ENCODE results near the gene CIAO3.
A peak's percentile ranks its signal among the peaks of the same experiment; 100 is the strongest.

Gene CIAO3

GRCh38 chr16:687499-687898 lies 53.3 kb downstream of the CIAO3 start (continued):
- TF ChIP-seq PATZ1 (CRISPR knock-in tag; IDR thresholded peaks at IDR 0.05; ENCODE audit: borderline replicate concordance) (no peak), ISL1 (CRISPR knock-in tag; IDR thresholded peaks at IDR 0.05) (no peak)

GRCh38 chr16:686459-687260 lies 54.1 kb downstream of the CIAO3 start:
- TF ChIP-seq BACH2 (CRISPR knock-in tag; IDR thresholded peaks at IDR 0.05; ENCODE audit: borderline replicate concordance) (no peak), ZFP30 (CRISPR knock-in tag; IDR thresholded peaks at IDR 0.05) (no peak), ZNF70 (CRISPR knock-in tag; IDR thresholded peaks at IDR 0.05) (no peak), OSR1 (CRISPR knock-in tag; IDR thresholded peaks at IDR 0.05) (no peak), TSHZ2 (CRISPR knock-in tag; IDR thresholded peaks at IDR 0.05) (no peak), ISL1 (CRISPR knock-in tag; IDR thresholded peaks at IDR 0.05) (no peak)
- ATAC-seq = no peak

GRCh38 chr16:685967-686366 lies 54.8 kb downstream of the CIAO3 start:
- TF ChIP-seq ZC3H10 (CRISPR knock-in tag; IDR thresholded peaks at IDR 0.05) = no peak
- TF ChIP-seq ESRRG (CRISPR knock-in tag; IDR thresholded peaks at IDR 0.05) = no peak
- TF ChIP-seq TSHZ2 (CRISPR knock-in tag; IDR thresholded peaks at IDR 0.05) = no peak
- TF ChIP-seq, protein P1, sequence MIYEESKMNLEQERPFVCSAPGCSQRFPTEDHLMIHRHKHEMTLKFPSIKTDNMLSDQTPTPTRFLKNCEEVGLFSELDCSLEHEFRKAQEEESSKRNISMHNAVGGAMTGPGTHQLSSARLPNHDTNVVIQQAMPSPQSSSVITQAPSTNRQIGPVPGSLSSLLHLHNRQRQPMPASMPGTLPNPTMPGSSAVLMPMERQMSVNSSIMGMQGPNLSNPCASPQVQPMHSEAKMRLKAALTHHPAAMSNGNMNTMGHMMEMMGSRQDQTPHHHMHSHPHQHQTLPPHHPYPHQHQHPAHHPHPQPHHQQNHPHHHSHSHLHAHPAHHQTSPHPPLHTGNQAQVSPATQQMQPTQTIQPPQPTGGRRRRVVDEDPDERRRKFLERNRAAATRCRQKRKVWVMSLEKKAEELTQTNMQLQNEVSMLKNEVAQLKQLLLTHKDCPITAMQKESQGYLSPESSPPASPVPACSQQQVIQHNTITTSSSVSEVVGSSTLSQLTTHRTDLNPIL (CRISPR knock-in tag; IDR thresholded peaks at IDR 0.05; ENCODE audit: low read depth) = no peak
- TF ChIP-seq RARB (CRISPR knock-in tag; IDR thresholded peaks at IDR 0.05) = no peak
- TF ChIP-seq, protein P2, sequence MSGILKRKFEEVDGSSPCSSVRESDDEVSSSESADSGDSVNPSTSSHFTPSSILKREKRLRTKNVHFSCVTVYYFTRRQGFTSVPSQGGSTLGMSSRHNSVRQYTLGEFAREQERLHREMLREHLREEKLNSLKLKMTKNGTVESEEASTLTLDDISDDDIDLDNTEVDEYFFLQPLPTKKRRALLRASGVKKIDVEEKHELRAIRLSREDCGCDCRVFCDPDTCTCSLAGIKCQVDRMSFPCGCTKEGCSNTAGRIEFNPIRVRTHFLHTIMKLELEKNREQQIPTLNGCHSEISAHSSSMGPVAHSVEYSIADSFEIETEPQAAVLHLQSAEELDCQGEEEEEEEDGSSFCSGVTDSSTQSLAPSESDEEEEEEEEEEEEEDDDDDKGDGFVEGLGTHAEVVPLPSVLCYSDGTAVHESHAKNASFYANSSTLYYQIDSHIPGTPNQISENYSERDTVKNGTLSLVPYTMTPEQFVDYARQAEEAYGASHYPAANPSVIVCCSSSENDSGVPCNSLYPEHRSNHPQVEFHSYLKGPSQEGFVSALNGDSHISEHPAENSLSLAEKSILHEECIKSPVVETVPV (CRISPR knock-in tag; IDR thresholded peaks at IDR 0.05) = no peak
- TF ChIP-seq TCF4 (CRISPR knock-in tag; IDR thresholded peaks at IDR 0.05; ENCODE audit: borderline replicate concordance) = no peak
- TF ChIP-seq OSR1 (CRISPR knock-in tag; IDR thresholded peaks at IDR 0.05) = no peak
- no peak for TF ChIP-seq ARNTL (CRISPR knock-in tag; IDR thresholded peaks at IDR 0.05; ENCODE audit: borderline replicate concordance, low read depth)
- no peak for TF ChIP-seq BACH2 (CRISPR knock-in tag; IDR thresholded peaks at IDR 0.05; ENCODE audit: borderline replicate concordance)
- TF ChIP-seq, protein P3, sequence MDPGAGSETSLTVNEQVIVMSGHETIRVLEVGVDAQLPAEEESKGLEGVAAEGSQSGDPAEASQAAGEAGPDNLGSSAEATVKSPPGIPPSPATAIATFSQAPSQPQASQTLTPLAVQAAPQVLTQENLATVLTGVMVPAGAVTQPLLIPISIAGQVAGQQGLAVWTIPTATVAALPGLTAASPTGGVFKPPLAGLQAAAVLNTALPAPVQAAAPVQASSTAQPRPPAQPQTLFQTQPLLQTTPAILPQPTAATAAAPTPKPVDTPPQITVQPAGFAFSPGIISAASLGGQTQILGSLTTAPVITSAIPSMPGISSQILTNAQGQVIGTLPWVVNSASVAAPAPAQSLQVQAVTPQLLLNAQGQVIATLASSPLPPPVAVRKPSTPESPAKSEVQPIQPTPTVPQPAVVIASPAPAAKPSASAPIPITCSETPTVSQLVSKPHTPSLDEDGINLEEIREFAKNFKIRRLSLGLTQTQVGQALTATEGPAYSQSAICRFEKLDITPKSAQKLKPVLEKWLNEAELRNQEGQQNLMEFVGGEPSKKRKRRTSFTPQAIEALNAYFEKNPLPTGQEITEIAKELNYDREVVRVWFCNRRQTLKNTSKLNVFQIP (CRISPR knock-in tag; IDR thresholded peaks at IDR 0.05; ENCODE audit: borderline replicate concordance, low read depth) = no peak
- no peak for TF ChIP-seq ZNF70 (CRISPR knock-in tag; IDR thresholded peaks at IDR 0.05)
- TF ChIP-seq ZNF8 (CRISPR knock-in tag; IDR thresholded peaks at IDR 0.05) = no peak
- no peak for TF ChIP-seq CSDC2 (CRISPR knock-in tag; IDR thresholded peaks at IDR 0.05)
- ATAC-seq = peak; percentile 20
